ENCODE results near the gene PACRG. TPM values are rescaled to one million over a fixed set of nuclear protein-coding genes. Genes with fewer than 3 reads are reported as not detected.

Gene PACRG
- total RNA-seq, 1 experiment from 2014 or later: 0.26 TPM

GRCh38 chr6:162680367-162680766 lies 47.4 kb upstream of the PACRG start:
- Histone ChIP-seq H4K5ac (ENCODE audit: insufficient read length, low read depth, low read length) (no peak overlapping the region), H3K79me2 (ENCODE audit: insufficient read depth, low read length) (no peaks in the 10 kb centered on the region), H4K8ac (replicated peaks; ENCODE audit: insufficient read length, low read depth, low read length) (no peak overlapping the region), H2BK12ac (ENCODE audit: insufficient read length, low read depth, low read length) (no peak overlapping the region), H3K23ac (ENCODE audit: insufficient read length, low read depth, low read length) (no peak overlapping the region), H4K20me1 (ENCODE audit: control insufficient read depth, insufficient read depth, insufficient read length) (no peaks in the 10 kb centered on the region), H2BK20ac (ENCODE audit: low read depth, low read length, poor library complexity, severe bottlenecking) (no peak overlapping the region), H3T11ph (ENCODE audit: low read length) (no peak overlapping the region), H3K18ac (ENCODE audit: insufficient read length, low read depth, low read length) (no peak overlapping the region), H3K9me3 (ENCODE audit: control insufficient read depth, low read depth, low read length) (no peaks in the 10 kb centered on the region), H3K4me2 (ENCODE audit: insufficient read depth, insufficient read length, low read length) (no peak overlapping the region), H3K27ac (ENCODE audit: insufficient read length, low read depth, low read length) (no peak overlapping the region), H4K91ac (ENCODE audit: insufficient read length, low read depth, low read length) (no peak overlapping the region), H2BK5ac (ENCODE audit: insufficient read length, low read length) (no peak overlapping the region), H2AFZ (ENCODE audit: low read length) (no peak overlapping the region), H3K79me1 (ENCODE audit: insufficient read depth, low read depth, low read length, poor library complexity, severe bottlenecking) (no peaks in the 10 kb centered on the region), H3K4me1 (ENCODE audit: insufficient read depth, low read length) (no peaks in the 10 kb centered on the region), H3K4ac (ENCODE audit: low read depth, low read length) (no peak overlapping the region), H3K23me2 (ENCODE audit: insufficient read length, low read depth, low read length, poor library complexity, severe bottlenecking) (no peaks in the 10 kb centered on the region), H2BK120ac (ENCODE audit: low read depth, low read length, poor library complexity, severe bottlenecking) (no peak overlapping the region), H2AK5ac (ENCODE audit: insufficient read length, low read length) (no peak overlapping the region), H3K27me3 (ENCODE audit: insufficient read depth, low read length) (no peaks in the 10 kb centered on the region), H3K56ac (ENCODE audit: insufficient read length, low read depth, low read length) (no peak overlapping the region), H2BK15ac (ENCODE audit: low read depth, low read length) (no peak overlapping the region), H3K14ac (ENCODE audit: insufficient read depth, low read length) (no peak overlapping the region), H3K9ac (ENCODE audit: extremely low read depth, insufficient read length, low read length) (no peak overlapping the region)
- Mint-ChIP-seq H3K4me1 (no peaks in the 10 kb centered on the region), H3K4me3 (no peak overlapping the region), H3K27ac (no peak overlapping the region), H3K36me3 (ENCODE audit: insufficient read depth in 1 of 3, low read depth in 3 of 3) (no peaks in the 10 kb centered on the region), H3K9me3 (no peaks in the 10 kb centered on the region; a peak in 1 of 5 replicates), H3K27me3 (ENCODE audit: low read depth) (no peaks in the 10 kb centered on the region)
- no peak for TF ChIP-seq CTCF (conservative IDR thresholded peaks at IDR 0.05)
- DNase-seq: no peak
